Measurements from ENCODE around the gene TRMT2A.

The TRMT2A gene

DNA sequence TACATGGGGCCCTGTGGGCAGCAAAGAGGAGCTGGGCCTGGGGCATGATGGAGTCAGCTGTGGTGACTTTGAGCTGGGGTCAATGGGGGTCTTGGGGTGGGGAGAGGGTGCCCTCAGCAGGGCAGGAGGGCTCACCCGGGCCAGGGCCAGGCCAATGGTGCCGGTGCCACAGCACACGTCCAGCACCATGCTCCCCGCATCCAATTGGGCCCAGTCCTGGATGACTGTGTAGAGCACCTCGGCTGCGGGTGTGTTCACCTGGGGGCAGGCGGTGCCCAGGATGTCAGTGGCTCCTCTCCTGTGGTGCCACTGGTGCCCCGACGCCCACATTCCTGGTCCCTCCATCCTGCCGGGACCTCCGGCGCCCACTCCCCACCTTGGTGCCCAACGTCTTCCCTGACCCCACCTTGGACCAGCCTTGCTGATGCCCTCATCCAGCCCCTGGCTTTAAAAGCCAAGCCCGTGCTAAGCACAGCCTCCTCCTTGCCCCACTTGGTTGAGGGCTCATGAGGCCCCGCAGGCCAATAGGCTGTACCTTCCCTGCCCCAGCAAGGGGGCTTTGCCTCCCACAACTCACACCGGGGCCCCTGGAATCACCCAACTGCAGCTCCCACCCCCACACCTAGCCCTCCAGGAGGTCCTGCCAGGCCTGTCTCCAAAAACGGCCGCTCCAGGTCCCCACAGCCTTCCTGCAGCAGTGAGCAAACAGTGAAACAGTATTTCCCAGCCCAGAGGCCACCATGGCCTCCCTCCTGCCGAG lies 3.3 kb downstream of the TRMT2A start:
- TF ChIP-seq, protein P1, sequence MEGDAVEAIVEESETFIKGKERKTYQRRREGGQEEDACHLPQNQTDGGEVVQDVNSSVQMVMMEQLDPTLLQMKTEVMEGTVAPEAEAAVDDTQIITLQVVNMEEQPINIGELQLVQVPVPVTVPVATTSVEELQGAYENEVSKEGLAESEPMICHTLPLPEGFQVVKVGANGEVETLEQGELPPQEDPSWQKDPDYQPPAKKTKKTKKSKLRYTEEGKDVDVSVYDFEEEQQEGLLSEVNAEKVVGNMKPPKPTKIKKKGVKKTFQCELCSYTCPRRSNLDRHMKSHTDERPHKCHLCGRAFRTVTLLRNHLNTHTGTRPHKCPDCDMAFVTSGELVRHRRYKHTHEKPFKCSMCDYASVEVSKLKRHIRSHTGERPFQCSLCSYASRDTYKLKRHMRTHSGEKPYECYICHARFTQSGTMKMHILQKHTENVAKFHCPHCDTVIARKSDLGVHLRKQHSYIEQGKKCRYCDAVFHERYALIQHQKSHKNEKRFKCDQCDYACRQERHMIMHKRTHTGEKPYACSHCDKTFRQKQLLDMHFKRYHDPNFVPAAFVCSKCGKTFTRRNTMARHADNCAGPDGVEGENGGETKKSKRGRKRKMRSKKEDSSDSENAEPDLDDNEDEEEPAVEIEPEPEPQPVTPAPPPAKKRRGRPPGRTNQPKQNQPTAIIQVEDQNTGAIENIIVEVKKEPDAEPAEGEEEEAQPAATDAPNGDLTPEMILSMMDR (IDR thresholded peaks at IDR 0.05; ENCODE audit: low read length), result no peak
- no peak for TF ChIP-seq EZH2 (IDR thresholded peaks at IDR 0.05; ENCODE audit: borderline replicate concordance, low read length)
- no peaks in the 10 kb centered on the region for H3K9me3 ChIP-seq (ENCODE audit: low read length)
- H3K9me2 ChIP-seq (ENCODE audit: low read depth, low read length), result no peaks in the 10 kb centered on the region
- H4K20me1 ChIP-seq (ENCODE audit: insufficient read depth, low read length), result no peaks in the 10 kb centered on the region
- H3K36me3 ChIP-seq (ENCODE audit: insufficient read depth, low read length), result peaks cover 81% of the 10 kb centered on the region
- H2AFZ ChIP-seq (ENCODE audit: low read length), result no peak overlapping the region
- H3K27ac ChIP-seq (ENCODE audit: low read depth, low read length, poor library complexity, severe bottlenecking), result no peak overlapping the region
- peaks cover 24% of the 10 kb centered on the region for H3K79me2 ChIP-seq (ENCODE audit: insufficient read depth, low read length)
- no peak overlapping the region for H3K4me3 ChIP-seq (ENCODE audit: low read depth, low read length, poor library complexity, severe bottlenecking)
- peaks cover 33% of the 10 kb centered on the region for H3K4me1 ChIP-seq (ENCODE audit: insufficient read depth, low read length, severe bottlenecking)
- H3K4me2 ChIP-seq (ENCODE audit: low read length), result no peak overlapping the region
- H3K27me3 ChIP-seq (ENCODE audit: insufficient read depth, low read length), result no peaks in the 10 kb centered on the region
- H3K9ac ChIP-seq (ENCODE audit: low read length), result no peak overlapping the region
- peaks cover 6% of the 10 kb centered on the region; the same call in 1 of the 2 replicates for H3F3A ChIP-seq (ENCODE audit: insufficient read depth, low read length)

DNA sequence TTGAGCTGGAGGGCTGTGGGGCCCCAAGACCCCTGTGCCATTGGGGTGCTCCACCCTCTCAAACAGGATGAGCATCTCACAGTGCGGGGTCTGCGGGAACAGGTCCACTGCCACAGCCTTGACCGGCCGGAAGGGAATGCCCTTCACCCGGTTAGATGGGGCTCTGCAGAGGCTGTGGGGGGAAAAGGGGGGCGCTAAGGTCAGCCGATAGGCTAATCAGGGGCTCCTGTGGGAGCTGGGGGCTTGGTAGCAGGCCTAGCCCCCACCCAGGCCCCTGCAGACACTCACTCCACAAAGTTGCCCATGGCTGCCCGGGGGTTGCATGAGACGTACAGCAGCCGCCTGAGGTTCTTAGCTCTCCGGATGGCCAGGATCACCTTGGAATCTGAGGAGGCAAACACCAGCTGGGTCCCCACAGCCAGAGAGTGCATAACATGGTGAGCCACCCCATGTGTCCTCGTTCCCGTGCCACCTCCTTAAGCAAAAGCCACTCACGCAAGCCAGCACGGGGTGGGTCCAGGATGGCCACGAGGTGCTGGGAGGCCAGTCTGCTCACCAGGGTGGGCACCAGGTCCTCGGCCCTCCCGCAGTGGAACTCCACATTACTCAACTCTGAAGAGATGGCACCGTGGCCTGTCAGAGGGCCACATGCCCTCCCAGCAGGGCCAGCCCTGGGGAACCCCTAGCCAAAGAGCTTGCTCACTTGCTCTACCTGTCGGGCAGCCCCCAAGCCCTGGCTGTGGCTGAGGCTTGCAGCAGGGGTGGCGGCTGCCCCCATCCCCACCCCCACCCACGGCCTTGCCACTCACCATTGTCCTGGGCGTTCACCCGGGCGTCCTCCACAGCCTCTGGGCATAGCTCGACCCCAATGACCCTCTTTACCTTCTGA lies 4.2 kb downstream of the TRMT2A start:
- H3F3A ChIP-seq (ENCODE audit: insufficient read depth, low read length), result peaks cover 6% of the 10 kb centered on the region; the same call in 1 of the 2 replicates
- no peak overlapping the region for H2AFZ ChIP-seq (ENCODE audit: low read length)
- TF ChIP-seq EZH2 (IDR thresholded peaks at IDR 0.05; ENCODE audit: borderline replicate concordance, low read length), result no peak
- TF ChIP-seq, protein P1 (IDR thresholded peaks at IDR 0.05; ENCODE audit: low read length), result no peak
- H3K4me3 ChIP-seq (ENCODE audit: low read depth, low read length, poor library complexity, severe bottlenecking), result no peak overlapping the region
- H3K79me2 ChIP-seq (ENCODE audit: insufficient read depth, low read length), result peaks cover 15% of the 10 kb centered on the region
- H3K27me3 ChIP-seq (ENCODE audit: insufficient read depth, low read length), result no peaks in the 10 kb centered on the region
- H3K9me3 ChIP-seq (ENCODE audit: low read length), result no peaks in the 10 kb centered on the region
- peaks cover 81% of the 10 kb centered on the region for H3K36me3 ChIP-seq (ENCODE audit: insufficient read depth, low read length)
- no peak overlapping the region for H3K4me2 ChIP-seq (ENCODE audit: low read length)
- no peak overlapping the region for H3K9ac ChIP-seq (ENCODE audit: low read length)
- peak overlapping the region; percentile 72 for H3K27ac ChIP-seq (ENCODE audit: low read depth, low read length, poor library complexity, severe bottlenecking)
- H4K20me1 ChIP-seq (ENCODE audit: insufficient read depth, low read length), result no peaks in the 10 kb centered on the region
- peaks cover 27% of the 10 kb centered on the region for H3K4me1 ChIP-seq (ENCODE audit: insufficient read depth, low read length, severe bottlenecking)
- H3K9me2 ChIP-seq (ENCODE audit: low read depth, low read length), result no peaks in the 10 kb centered on the region

DNA sequence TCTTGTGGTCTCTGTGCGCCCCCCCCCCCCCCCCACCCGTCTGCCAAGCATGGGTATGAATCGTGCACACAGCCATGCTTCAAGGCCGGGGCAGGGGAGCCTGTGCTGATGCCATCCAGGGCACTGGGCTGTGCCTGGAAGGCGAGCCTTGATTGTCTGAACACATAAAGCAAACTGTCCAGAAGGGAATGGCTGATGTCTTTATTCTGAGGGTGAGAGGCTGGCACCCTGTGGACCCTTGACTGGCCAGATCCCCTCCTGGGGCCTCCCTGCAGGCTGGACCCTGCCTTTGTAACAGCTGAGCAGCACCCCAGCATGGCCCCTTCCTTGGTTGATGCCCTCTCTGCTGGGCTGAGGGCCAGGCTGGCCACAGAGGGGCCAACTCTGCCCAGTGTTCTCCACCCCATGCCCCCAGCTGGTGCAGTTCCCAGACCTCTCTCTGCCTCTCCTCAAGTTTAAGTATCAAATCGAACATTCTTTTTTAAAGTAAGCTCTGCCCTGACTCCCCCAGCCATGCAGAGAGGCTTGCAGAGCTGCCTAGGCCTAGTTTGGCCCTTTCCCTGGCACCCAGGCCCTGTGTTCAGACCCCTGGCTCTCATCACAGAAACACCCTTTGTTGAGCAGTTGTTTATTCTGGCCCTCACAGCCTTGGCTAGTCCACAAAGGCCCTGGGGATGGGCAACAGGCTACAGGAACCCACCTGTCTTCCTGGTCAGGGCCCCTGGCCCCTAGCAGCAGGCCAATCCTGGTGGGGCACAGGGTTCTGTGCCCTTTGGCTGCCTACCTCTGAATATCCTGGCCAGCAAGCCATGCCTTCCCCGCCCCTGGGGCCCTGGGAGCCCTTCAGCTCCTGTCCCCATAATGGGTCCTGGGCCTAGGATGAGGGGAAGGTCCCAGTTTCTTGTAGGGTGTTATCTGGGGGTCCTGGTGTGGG lies 5.1 kb downstream of the TRMT2A start:
- Histone ChIP-seq H3K9ac (ENCODE audit: low read length) (peak overlapping the region; percentile 37; the same call in 1 of the 2 replicates), H3K27ac (ENCODE audit: low read depth, low read length, poor library complexity, severe bottlenecking) (peak overlapping the region; percentile 72), H3K4me3 (ENCODE audit: low read depth, low read length, poor library complexity, severe bottlenecking) (no peak overlapping the region), H3F3A (ENCODE audit: insufficient read depth, low read length) (peaks cover 6% of the 10 kb centered on the region; the same call in 1 of the 2 replicates), H3K79me2 (ENCODE audit: insufficient read depth, low read length) (peaks cover 12% of the 10 kb centered on the region; the same call in 1 of the 2 replicates), H3K27me3 (ENCODE audit: insufficient read depth, low read length) (no peaks in the 10 kb centered on the region), H3K9me3 (ENCODE audit: low read length) (no peaks in the 10 kb centered on the region), H2AFZ (ENCODE audit: low read length) (no peak overlapping the region), H3K4me2 (ENCODE audit: low read length) (no peak overlapping the region), H3K4me1 (ENCODE audit: insufficient read depth, low read length, severe bottlenecking) (peaks cover 27% of the 10 kb centered on the region), H4K20me1 (ENCODE audit: insufficient read depth, low read length) (no peaks in the 10 kb centered on the region), H3K9me2 (ENCODE audit: low read depth, low read length) (no peaks in the 10 kb centered on the region), H3K36me3 (ENCODE audit: insufficient read depth, low read length) (peaks cover 88% of the 10 kb centered on the region)
- TF ChIP-seq, protein P1 (IDR thresholded peaks at IDR 0.05; ENCODE audit: low read length), result no peak
- TF ChIP-seq EZH2 (IDR thresholded peaks at IDR 0.05; ENCODE audit: borderline replicate concordance, low read length), result no peak

Measured in OCI-LY1 (cell line).